Measurements from ENCODE around the gene SLC35F3.

Gene SLC35F3

GRCh38 chr1:234040446-234041317 lies 136.2 kb downstream of the SLC35F3 start:
- DNase-seq (ENCODE audit: low read depth), result no peak

GRCh38 chr1:234044079-234044478 lies 139.6 kb downstream of the SLC35F3 start:
- DNase-seq (ENCODE audit: low read depth), result no peak

GRCh38 chr1:234047123-234047522 lies 142.6 kb downstream of the SLC35F3 start:
- DNase-seq (ENCODE audit: low read depth), result no peak

- DNase-seq (ENCODE audit: low read depth), result no peak
These were observed 157.7 kb downstream of the SLC35F3 start for GRCh38 chr1:234062166-234062565.

- peak; percentile 43 for DNase-seq (ENCODE audit: low read depth)
These were observed 161.4 kb downstream of the SLC35F3 start for GRCh38 chr1:234065794-234066447.

GRCh38 chr1:234067581-234068337 lies 163.3 kb downstream of the SLC35F3 start:
- no peak for DNase-seq (ENCODE audit: low read depth)

GRCh38 chr1:234069760-234070159 lies 165.3 kb downstream of the SLC35F3 start:
- DNase-seq (ENCODE audit: low read depth), result no peak

GRCh38 chr1:234072793-234073192 lies 168.3 kb downstream of the SLC35F3 start:
- DNase-seq (ENCODE audit: low read depth), result no peak

- DNase-seq (ENCODE audit: low read depth), result no peak
These were observed 173.7 kb downstream of the SLC35F3 start for GRCh38 chr1:234078143-234078542.

- no peak for DNase-seq (ENCODE audit: low read depth)
These were observed 175.4 kb downstream of the SLC35F3 start for GRCh38 chr1:234079896-234080295.

- no peak for DNase-seq (ENCODE audit: low read depth)
These were observed 179.0 kb downstream of the SLC35F3 start for GRCh38 chr1:234083460-234083859.

- no peak for DNase-seq (ENCODE audit: low read depth)
These were observed 184.9 kb downstream of the SLC35F3 start for GRCh38 chr1:234089396-234089795.

GRCh38 chr1:234090212-234091064 lies 186.0 kb downstream of the SLC35F3 start:
- DNase-seq (ENCODE audit: low read depth), result no peak

GRCh38 chr1:234091065-234091401 lies 186.6 kb downstream of the SLC35F3 start:
- DNase-seq (ENCODE audit: low read depth), result no peak

GRCh38 chr1:234091876-234092275 lies 187.4 kb downstream of the SLC35F3 start:
- no peak for DNase-seq (ENCODE audit: low read depth)

GRCh38 chr1:234093107-234093506 lies 188.6 kb downstream of the SLC35F3 start:
- DNase-seq (ENCODE audit: low read depth), result no peak

- DNase-seq (ENCODE audit: low read depth), result no peak
These were observed 189.3 kb downstream of the SLC35F3 start for GRCh38 chr1:234093741-234094140.

- DNase-seq (ENCODE audit: low read depth), result no peak
These were observed 189.7 kb downstream of the SLC35F3 start for GRCh38 chr1:234094172-234094571.

GRCh38 chr1:234096161-234096770 lies 191.8 kb downstream of the SLC35F3 start:
- DNase-seq (ENCODE audit: low read depth), result no peak

GRCh38 chr1:234102583-234102982 lies 198.1 kb downstream of the SLC35F3 start:
- DNase-seq (ENCODE audit: low read depth), result no peak

- no peak for DNase-seq (ENCODE audit: low read depth)
These were observed 198.7 kb downstream of the SLC35F3 start for GRCh38 chr1:234103198-234103597.

Measured in activated gamma-delta T cell treated with anti-CD3 and anti-CD28 coated beads, Interleukin-2, amount 50 U/mL, for 16 hours (primary cell).